GM21576 (cell line): Measurements from ENCODE around the gene PGAP1.

Experiments
- ATAC-seq: cut with Tn5 transposase; IDR thresholded peaks from one replicate; pipeline ENCODE4 v1.9.1; 2021; ENCODE audit warnings: mild to moderate bottlenecking, moderate library complexity; ENCODE audit not compliant: unreplicated experiment

PGAP1 gene, protein sequence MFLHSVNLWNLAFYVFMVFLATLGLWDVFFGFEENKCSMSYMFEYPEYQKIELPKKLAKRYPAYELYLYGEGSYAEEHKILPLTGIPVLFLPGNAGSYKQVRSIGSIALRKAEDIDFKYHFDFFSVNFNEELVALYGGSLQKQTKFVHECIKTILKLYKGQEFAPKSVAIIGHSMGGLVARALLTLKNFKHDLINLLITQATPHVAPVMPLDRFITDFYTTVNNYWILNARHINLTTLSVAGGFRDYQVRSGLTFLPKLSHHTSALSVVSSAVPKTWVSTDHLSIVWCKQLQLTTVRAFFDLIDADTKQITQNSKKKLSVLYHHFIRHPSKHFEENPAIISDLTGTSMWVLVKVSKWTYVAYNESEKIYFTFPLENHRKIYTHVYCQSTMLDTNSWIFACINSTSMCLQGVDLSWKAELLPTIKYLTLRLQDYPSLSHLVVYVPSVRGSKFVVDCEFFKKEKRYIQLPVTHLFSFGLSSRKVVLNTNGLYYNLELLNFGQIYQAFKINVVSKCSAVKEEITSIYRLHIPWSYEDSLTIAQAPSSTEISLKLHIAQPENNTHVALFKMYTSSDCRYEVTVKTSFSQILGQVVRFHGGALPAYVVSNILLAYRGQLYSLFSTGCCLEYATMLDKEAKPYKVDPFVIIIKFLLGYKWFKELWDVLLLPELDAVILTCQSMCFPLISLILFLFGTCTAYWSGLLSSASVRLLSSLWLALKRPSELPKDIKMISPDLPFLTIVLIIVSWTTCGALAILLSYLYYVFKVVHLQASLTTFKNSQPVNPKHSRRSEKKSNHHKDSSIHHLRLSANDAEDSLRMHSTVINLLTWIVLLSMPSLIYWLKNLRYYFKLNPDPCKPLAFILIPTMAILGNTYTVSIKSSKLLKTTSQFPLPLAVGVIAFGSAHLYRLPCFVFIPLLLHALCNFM

DNA sequence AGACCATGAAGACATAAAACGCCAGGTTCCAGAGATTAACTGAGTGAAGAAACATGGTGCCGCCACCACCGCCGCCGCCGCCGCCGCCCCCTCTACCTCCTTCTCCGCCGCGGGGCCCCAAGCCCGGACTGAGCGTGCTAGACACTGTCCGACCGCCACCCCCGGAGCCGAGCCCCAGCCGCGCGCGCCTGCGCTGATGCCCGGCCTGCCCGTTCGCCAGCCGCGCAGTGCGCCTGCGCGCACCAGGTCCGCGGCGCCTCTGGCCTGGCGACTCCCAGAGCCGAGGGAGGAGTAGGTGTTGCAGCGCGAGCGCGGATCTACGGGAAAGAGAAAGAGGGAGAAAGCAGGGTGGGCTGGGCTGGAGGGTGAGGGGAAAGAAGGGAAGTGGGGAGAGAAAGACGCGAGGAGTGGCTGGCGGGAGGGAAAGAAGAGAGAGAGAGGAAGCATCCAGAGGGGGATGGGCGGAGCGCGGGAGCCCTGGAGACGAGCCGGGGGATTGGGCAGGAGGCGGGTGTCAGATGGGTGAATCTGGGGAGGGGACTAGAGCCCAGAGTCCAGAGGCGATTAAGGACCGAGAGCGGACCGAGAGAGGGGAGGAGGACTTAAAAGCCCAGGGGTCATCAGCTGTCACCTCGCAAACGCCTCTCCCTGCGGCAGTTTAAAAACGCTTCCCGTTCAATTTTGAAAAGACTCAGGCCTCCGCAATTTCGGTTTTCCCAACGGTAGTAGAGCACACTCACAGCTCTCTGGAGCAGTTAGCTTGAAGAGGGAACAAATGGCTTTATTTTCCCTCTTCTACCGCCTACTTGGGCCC, at the start of gene PGAP1:
Gene PGAP1, minus strand, starts transcription at position 146 of the 814 bp plus-strand sequence. Its CDS starts 91 bp downstream, at position 55.
- peak; percentile 81 for ATAC-seq

DNA sequence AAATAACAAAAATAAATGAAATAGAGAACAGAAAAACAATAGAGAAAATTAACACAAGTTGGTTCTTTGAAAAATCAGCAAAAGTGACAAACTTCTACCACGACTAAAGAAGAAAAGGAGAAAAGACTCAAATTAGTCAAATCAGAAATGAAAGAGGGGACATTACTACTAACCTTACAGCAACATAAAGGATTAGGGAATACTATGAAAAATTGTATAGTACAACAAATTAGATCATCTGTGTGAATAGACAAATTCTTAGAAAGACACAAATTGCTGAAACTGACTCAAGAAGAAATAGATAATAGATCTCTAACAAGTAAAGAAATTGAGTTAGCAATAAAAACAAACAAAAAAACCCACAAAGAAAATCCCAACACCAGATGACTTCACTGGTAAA, 48.5 kb upstream of the PGAP1 start:
- ATAC-seq, result no peak

DNA sequence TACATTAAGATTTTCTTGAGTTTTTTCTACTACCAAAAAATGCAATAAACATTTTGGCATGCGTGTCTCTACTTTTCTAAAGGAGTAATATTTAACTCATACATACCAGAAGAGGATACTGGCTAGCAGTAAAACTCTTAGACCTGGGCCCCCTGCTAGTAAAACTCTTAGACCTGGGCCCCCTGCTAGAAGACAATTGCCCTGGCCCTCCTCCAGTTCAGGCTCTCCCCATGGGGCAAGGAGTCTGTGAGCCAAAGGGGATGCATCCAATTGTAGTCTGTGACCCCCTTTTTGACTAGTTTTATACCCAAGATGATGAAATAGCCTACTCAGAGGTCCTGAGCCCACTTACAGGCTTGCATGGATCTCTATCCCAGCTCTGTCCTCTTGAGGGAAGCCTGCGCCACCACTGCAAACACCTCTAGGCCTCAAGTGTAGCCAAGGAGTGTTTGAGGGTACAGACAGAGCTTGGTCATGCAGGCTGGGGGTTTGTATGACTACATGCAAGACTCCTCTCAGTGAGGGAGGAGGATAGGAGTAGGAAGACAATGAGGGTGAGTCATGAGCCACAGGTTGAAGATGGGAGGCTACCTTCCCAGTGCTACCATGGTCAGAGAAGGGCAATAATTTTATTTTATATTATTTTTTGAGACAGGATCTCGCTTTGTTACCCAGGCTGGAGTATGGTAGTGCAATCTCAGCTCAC, 45.2 kb upstream of the PGAP1 start:
- no peak for ATAC-seq

DNA sequence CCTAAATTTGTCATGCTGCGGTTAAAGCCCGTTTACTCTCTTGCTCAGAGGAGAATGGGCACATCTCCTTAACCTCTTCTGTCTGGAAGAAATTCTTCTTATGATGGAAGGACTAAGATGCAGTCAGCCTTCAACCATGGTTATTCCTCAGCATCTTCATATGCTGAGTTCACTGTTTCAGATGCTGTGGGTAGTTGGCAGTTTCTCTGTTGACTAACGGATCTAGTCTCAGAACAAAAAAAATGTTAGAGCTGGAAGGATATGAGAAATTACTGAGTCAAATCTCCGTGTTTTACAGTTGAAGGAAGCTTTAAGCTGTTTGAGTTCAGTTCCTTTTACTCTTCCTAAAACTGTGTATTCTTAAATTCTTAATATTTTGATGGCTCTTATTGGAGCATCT, 43.6 kb upstream of the PGAP1 start:
- no peak for ATAC-seq

DNA sequence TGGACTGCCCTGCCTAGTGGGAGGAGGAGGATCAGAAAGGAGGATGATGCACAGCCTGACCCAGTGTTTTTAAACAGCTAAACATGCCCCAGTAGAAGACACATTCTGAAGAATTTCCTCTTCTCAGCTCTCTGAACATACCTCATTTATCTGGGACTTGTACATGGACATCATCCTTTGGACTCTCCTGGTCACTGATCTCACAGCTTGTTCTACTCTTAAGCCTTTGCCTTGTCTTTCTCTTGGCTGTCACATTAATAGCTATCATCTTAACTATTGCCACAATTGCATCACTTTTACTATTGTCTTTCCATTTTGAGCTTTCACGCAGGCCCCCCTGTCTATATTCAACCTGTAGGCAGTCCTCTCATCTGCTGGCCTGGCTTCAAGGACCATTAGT, 42.0 kb upstream of the PGAP1 start:
- no peak for ATAC-seq

DNA sequence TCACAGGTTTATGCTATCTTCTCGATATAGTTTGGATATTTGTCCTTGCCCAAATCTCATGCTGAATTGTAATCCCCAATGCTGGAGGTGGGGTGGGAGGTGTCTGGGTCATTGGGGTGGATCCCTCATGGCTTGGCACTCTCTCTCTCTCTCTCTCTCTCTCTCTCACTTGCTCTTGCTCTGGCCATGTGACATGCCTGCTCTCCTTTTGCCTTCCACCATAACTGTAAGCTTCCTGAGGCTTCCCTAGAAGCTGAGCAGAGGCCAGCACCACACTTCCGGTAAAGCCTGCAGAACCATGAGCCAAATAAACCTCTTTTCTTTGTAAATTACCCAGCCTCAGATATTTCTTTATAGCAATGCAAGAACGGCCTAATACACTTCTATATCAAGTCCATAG, 41.3 kb upstream of the PGAP1 start:
- no peak for ATAC-seq

DNA sequence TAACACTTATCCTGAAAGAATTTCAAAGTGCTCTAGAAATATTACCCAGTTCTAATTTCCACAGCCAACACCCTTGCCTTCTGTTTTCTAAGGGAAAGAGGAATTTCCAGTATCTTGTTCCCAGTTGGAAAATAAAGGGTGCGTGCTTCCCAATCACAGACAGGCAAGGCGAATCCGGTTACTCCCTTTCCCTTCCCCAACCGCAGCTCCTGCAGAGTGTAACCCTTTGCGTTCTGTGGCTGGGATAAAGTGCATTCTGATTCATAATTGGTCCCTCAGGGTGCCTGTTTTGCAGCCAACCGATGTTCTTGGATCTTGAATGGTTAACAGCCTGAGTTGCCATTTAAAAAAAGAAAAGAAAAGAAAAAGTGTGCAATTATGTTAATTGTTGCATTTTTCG, 40.6 kb upstream of the PGAP1 start:
- ATAC-seq, result no peak

DNA sequence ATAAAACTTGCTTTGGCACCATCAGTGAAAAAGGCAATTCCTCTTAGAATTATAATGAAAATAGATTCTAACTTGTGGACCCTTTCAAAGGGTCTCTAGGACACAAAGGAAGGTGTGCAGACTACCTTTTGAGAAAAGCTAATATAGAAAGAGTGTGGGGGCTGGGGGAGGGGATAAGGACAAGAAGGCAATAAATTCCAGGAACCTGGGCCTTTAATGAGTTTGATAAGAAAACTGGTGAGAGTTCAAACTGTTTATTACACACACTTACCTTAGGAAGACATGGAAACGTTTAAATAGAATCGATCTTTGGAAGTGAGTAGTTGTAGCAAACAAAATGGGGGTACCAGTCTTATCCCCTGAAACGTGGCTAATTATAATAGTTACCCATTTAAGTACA, 39.6 kb upstream of the PGAP1 start:
- no peak for ATAC-seq

DNA sequence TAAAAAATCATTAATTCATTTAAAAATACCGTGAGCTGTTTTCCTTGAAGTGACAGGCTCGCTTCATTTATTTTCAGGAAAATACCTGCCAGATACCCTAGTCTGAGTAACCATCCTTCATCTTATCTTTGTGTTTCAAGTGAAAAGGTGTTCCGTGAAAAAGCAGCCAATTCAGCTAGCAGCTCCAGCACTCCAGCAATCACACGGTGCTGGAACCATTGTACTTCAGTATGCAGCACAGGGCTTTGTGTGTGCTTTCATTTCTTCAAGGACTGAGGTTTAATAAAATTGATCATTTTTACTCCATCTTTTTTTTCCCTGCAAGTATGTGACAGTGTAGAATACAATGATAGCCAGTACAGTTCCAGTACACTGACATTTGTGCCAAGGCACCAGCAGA, 39.1 kb upstream of the PGAP1 start:
- no peak for ATAC-seq

DNA sequence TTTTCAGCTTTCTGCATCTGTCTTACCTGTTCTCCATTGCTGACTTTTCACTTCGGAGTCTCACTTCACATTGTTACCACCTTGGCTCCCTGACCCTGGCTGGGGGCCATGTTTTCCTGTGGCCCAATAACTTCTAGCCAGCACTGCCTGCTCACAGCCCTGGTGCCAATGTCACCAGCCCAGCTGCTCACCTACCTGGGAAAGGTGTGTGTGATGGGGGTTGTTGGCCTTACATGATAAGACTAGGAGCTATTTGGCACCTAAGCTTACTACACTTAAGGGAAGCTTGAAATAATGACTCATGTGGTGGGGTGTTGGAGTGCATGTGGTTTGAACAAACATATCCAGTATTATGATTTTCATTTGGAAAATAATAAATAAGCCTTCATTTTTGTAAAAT, 37.5 kb upstream of the PGAP1 start:
- no peak for ATAC-seq

DNA sequence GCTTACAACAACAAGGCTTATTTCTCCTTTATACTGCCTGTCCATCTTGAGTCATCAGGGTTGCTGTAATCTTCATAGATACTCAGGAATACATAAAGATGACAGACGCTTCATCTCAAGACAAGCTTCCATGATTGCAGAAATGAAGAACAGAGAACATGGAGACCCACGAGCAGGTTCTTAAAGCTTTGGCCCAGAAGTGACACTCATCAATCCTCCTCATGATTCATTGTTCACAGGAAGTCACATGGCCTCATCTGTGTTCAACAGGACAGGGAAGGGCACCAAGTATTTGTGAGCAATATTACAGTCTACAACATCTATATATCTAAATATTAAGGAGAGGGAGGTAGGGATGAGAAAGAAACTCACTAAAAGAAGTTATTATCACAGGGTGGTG, 36.5 kb upstream of the PGAP1 start:
- no peak for ATAC-seq

DNA sequence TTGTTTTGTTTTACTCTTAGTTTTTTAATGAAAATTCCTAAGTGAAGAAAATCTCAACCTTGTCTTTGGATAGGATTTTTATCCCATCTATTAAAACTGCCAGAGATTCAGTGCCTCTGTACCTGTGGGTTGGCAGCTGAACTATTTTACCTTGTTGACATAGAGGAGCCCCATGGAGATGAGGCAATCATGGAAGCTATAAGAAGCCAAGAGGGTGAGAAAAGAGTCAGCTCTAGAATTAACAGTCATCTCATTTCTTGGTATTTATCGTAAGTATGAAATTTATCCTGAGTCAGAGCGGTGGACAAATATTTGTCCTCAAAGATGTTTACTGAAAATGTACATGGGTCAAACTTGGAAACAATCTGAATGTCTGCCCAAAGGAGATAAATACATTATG, 35.8 kb upstream of the PGAP1 start:
- ATAC-seq, result no peak

DNA sequence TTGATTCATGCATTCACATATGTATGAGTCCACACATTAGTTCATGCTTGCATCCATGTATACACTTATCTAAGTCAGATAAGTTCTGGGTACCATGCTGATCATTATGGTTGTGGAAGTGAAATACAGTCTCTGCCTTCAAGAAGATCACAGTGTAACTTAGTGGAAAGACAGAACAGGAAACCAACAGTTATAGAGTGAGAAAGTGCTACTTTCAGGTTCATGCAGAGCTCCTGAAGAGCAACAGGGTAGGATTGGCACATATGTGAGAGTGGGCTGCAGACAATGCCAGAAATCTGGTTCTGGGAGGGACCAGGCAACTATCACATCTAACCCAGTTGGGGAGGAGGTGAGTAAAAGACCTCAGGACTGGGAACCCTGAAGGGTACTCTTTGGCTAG, 35.4 kb upstream of the PGAP1 start:
- ATAC-seq, result peak; percentile 99

DNA sequence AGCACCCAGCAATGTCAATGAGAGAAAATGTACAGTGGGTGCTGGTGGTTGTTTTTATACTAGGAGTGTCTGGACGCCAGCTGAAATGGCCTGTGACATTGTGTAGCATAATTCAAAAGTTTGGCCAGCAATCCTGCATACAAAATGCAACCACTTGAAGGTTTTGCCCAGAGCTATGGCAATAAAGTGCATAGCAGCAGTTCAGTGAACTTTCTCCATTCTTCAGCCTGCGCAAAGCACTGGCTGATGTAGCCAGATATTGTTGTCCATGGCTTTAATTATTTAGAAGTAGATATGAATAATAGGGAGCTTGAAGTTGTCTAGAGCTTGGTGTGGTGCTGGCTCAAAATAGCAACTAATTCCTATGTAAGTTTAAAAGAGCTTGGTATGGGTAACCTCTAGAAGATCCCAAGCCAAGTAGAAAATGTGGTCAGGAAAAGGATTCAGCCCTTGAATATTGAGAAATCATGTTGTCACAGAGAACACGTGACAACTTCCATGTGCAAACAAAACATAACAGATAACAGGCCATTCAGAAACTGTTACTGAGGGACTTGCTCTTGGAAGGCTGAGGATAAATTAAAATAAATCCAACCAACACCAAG, 33.3 kb upstream of the PGAP1 start:
- ATAC-seq, result no peak

DNA sequence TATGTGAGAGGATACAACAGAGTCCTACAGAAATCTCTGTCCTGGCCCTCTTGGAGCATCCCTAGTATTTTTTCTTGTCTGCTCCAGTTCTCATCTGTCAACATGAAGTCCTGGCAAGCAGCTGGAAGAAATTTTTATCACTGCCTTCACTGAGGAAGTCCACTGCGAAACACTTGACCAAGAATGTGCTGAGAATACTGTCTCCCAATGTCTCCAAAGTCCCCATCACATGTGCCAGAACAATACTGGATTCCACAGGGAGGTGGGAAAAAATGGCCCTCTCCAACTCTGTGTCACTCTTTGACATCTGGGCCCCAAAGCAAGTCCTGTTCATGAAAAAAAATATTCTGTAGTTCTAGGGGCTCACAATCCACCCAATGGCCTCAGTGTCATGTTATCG, 32.8 kb upstream of the PGAP1 start:
- no peak for ATAC-seq

DNA sequence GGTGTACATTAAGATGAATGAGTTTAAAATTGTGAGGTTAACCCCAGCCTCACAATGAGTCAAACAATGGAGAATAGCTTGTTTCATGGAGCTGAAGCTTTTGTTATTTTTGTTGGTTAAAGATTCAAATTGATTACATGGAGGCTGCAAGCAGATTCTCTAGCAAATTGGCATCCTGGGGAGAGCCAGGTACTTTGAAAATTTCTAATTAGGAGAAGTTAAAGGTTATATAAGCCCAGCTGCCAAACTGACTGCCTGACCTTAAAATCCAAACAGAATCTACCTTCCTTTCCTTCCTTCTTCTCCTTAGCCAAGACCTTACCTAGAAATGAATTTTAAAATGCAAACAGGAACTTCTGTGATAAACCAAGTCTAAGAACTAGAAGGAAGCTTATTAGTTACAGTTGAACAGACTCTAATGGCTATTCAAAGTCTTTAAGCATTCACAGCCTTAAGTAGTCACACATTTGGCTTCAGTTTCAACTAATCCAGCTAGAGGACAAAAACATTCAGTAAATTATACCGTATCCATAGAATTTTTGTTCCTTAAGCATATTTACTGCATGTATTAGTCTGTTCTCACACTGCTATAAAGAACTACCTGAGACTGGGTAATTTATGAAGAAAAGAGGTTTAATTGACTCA, 31.5 kb upstream of the PGAP1 start:
- ATAC-seq, result no peak

DNA sequence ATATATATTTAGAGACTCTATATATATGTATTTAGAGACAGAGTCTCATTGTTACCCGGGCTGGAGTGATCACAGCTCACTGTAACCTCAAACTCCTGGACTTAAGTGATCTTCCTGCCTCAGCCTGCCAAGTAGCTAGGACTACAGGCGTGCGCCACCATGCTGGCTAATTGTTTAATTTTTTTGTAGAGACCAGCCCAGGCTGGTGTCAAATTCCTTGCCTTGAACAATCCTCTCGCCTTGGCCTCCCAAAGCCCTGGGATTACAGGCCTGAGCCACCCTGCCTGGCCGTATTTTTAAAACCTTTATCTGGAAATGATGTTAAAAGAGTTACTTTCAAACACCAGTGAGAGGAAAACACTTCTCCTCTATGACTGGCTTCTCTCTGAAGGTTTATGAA, 30.9 kb upstream of the PGAP1 start:
- no peak for ATAC-seq

DNA sequence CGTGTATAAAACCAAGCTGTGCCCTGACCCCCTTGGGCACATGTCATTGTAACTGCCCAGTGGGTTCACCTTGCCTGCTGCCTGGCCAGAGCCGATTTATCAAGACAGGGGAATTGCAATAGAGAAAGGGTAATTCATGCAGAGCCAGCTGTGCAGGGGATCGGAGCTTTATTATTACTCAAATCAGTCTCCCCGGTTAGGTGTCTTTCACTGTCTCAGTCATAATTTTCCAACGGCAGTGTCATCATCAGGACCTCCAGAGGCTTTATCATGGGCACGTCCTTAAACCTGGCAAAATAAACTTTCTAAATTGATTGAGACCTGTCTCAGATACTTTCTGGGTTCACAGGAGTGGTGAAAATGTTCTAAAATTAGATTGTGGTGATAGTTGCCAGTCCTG, 29.6 kb upstream of the PGAP1 start:
- no peak for ATAC-seq

DNA sequence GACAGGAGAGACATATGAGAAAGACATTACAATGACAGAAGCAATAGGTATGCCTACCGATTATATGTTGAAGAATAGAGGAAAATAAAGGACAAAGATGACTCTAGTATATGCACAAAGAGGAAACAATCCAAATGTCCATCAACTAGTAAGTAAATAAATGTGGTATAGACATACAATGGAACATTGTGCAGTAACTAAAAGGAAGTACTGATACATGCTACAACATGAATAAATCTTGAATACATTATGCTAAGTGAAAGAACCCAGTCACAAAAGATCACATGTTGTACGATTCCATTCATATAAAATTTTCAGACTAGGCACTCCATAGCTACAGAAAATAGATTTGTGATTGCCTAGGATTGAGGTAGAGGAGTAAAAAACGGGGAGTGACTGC, 28.5 kb upstream of the PGAP1 start:
- no peak for ATAC-seq

DNA sequence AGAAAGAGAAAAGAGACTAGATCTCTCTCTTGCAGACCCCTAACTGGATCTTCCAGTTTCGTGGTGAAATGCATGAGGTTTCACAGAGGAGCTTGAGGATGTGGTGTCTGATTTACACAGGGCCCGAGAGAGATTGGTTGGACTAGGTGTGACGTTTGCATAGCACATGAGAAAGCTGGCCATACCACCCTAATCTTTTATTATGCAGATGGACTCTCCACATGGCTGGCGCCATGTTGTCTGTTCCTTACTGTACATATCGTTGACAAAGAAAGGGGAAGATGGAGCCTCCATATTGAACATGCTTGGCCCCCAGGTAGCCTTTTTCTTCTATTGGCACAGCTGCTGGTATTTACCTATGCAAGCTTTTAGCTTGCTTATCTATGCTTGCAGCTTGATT, 27.5 kb upstream of the PGAP1 start:
- ATAC-seq, result no peak
